T47D (cell line): Measurements from ENCODE around the gene CLCN3.
"Not testable (repeated sequence)": the region's sequence is repeated elsewhere in the genome, so short reads cannot be mapped to it uniquely, and the experiment has no call there.

ENCODE experiments used
- DNase-seq, 2 experiments: peaks; one replicate each; pipeline versions ENCODE4 v3.0.0 to v3.0.0-alpha.2; 2011 to 2012; ENCODE audit warnings: low read depth in 1 of 2, low spot score in 1 of 2
- JUND ChIP-seq: IDR thresholded peaks from 2 replicates; pipeline ENCODE4 v1.6.1; 2012; ENCODE audit warnings: low read depth
- in situ Hi-C: cut with HindIII; loops from 2 replicates; pipeline ENCODE4 v1.10.0; 2016; ENCODE audit warnings: low sequenced_read_pairs, low pct_unique_long_range_greater_than_20kb

Gene CLCN3

DNA sequence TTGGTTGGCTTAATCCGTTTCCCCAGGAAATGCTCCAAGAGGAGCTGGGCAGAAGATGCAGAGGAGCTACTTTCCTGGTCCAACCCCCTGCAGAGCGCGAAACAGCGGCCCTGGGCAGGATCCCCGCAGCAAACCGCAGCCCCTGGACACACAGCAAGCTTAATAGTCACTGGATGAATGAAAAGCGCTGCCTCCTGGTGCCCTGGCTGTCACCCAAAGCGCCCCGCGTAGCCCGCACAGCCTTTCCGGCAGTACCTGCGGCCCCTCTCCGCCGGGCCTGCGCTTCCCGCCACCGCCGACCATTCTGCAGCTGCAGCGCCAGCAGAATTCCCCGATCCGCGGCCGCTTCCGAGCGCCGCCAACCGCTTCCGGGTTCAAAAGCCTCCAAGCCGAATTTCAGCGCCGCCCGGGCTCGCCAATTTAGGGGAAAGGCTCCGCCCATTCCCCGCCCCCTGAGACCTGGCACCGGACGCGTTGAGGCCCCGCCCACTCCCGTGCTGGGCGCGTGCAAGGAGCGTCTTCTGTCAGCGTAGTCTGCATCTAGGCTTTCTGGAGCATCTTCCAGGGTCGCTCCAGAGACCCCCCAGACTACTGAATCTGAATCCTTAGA, 137.3 kb downstream of the CLCN3 start, which contains the start of gene HPF1:
Gene HPF1, minus strand, starts transcription at position 370 of the 610 bp plus-strand sequence. Its CDS starts 67 bp downstream, at position 303.
- TF ChIP-seq JUND = no peak
- in situ Hi-C loops = no loop called here
- peak; percentile 78 to 92 for DNase-seq

DNA sequence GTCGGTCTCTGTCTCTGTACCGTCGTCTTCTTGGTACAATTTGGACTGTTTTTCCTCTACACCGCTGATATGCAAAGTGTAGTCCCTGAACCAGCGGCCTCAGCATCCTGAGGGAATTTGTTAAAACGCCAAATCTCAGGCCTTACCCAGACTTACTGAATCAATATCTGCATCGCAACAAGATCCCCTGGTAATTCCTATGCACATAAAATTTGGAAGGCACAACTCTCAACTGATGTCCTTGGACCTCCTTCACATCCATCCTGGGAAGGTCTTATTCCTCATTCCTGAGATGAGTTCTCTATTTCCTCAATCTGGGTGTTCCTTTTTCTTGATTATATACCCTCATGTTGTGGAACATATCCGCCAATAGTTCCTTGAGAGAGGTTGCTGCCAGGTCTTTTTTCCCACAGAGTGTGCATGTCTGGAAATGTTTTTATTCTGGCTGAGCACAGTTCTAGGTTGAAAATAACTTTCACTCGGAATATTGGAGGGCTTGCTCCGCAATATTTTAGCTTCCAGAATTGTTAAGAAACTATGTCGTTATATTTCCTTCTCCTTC, 138.1 kb downstream of the CLCN3 start:
- in situ Hi-C loops = no loop called here
- no peak for TF ChIP-seq JUND
- no peak for DNase-seq

DNA sequence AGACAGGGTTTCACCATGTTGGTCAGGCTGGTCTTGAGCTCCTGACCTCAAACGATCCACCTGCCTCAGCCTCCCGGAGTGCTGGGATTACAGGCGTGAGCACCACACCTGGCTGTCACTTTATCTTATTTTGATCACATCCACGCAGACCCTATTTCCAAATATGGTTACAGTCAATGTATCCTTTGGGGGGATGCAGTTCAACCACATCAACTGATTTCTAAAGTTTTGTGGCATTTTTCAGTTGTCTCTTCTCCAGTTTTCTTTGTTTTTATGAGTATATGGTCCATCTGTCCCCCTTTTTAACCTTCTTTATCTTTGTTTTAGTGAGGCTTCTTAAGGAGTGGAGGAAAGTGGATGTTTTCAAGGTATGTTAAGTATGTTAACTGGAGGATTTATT, 141.5 kb downstream of the CLCN3 start:
- in situ Hi-C loops = no loop called here
- no peak for DNase-seq
- no peak for TF ChIP-seq JUND

DNA sequence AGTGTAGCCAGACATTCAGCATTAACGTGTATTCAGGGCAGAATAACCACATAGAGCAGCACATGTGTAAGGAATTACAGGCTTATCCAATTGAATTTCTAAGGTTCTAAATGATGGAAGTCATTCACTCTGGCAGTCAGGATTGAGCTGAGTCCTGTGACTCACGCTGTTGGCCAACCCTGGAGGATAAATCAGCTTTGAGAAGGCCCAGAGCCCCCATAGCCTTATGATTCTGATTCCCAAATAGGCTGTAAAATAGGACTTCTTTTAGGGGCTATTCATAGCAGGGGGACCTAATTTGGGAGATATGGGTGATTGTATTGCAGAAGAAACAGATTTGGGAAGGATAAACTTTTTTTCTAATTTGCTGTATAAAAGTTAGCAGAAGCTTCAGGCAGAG, 145.5 kb downstream of the CLCN3 start:
- in situ Hi-C loops = no loop called here
- no peak for TF ChIP-seq JUND
- DNase-seq = no peak

DNA sequence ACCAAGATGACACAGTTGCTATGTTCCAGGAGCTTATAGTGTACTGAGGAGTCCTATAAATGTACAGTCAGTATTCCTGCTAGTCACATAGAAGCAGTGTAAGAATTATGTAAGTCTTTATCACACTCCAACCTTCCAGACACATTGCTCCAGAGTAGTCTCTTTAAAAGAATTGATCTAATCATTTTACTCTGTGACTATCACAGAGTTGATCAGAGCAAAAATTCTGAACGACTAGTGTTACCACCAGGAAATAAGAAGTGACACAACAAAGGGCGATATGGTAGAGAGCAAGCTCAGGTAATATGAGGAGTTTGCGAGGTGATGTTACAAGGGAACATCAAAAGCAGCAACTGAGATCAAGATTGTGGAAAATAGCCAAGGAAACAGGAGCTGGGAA, 146.4 kb downstream of the CLCN3 start:
- DNase-seq = no peak
- TF ChIP-seq JUND = no peak
- in situ Hi-C loops = no loop called here

DNA sequence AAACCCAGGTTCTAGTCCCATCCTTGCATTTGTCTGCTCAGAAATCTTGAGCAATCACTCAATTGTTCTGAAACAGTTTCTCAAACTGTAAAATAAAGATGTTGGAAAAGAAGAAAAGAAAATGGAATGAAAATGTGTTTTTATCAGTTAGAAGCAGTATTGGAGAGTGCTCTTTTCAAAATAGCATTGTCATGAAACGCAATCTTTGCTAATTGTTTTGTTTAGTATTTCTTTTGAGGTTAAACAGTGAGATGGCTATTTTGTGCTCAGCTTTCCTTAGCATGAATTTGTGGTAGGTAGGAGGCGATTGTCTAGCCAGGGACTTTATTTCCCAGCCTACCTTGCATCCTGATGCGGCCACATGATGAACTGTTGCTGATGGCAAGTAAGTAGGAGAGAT, 148.0 kb downstream of the CLCN3 start:
- no peak for TF ChIP-seq JUND
- no peak for DNase-seq
- in situ Hi-C loops = no loop called here

DNA sequence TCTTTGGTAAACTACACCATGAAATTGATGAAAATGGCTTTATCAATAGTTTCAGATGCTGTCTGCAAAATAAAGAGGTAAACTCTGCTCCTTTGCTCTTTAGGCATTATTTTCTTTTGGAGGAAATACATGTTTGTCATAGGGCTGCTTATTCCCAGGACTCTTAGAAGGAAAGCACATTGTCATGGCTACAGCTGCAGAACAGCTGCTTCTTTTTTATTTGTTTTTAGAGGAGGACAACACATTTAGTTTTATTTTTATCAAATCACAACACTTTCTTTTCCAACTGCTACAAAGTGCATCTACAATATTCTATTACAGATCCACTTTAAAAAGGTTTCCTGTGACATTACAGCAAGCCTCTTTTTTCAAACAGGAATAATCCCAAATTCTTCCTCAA, 150.0 kb downstream of the CLCN3 start:
- no peak for TF ChIP-seq JUND
- in situ Hi-C loops = no loop called here
- DNase-seq = no peak

DNA sequence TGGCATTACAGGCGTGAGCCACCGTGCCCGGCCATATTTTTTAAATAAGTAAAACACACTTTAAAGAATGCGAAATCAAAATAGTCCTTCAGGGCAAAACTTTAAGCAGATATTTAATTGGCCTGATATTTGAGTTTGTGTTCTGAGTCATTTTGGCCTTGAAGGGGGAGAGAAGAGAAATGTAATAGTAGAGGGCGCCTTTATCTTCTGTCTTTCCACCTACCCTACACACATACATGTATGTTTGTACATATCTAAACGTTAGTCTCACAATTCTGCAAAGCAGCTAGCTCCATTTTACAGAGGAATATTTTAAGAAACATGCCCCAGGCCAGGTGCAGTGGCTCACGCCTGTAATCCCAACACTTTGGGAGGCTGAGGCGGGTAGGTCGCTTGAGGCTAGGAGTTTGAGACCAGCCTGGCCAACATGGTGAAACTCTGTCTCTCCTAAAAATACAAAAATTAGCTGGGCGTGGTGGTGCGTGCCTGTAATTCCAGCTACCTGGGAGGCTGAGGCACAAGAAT, 151.2 kb downstream of the CLCN3 start:
- in situ Hi-C loops, DNase-seq: not testable (repeated sequence)
